K562 (cell line): ENCODE data around the gene LAMP1.

Experiments used
- POLR2A ChIP-seq: fragments of 450-650 bp; conservative IDR thresholded peaks from 2 replicates; pipeline ENCODE4 v1.6.1; 2016
- RAD21 ChIP-seq, 2 experiments: fragments of 250-450 bp in 1 of 2; fragments of 450-650 bp in 1 of 2; sonication (Bioruptor Pico) in 1 of 2; formaldehyde crosslinking in 1 of 2; IDR thresholded peaks in 1 of 2; conservative IDR thresholded peaks in 1 of 2; 2 replicates each; pipeline versions ENCODE4 v1.4.0 to v1.8.0; 2020 to 2022; ENCODE audit warnings: mild to moderate bottlenecking in 2 of 2, moderate library complexity in 1 of 2
- TAF15 ChIP-seq: fragments of 200-400 bp; formaldehyde crosslinking; IDR thresholded peaks from 2 replicates; pipeline ENCODE4 v1.6.1; 2017; ENCODE audit warnings: mild to moderate bottlenecking, low read depth, low read length, moderate library complexity
- TF ChIP-seq, protein P1 (sequence below): sonication (generic); formaldehyde crosslinking; IDR thresholded peaks from 2 replicates; pipeline ENCODE4 v1.8.1; 2023; ENCODE audit warnings: mild to moderate bottlenecking, missing genetic modification reagents

GRCh38 chr13:113283904-113284303, 13.1 kb upstream of the LAMP1 start:
- TF ChIP-seq POLR2A (no peak), TAF15 (no peak), RAD21 (CRISPR knock-in tag; conservative IDR thresholded peaks at IDR 0.05 in 1 of 2, IDR thresholded peaks at IDR 0.05 in 1 of 2) (no peak)
- TF ChIP-seq, protein P1, sequence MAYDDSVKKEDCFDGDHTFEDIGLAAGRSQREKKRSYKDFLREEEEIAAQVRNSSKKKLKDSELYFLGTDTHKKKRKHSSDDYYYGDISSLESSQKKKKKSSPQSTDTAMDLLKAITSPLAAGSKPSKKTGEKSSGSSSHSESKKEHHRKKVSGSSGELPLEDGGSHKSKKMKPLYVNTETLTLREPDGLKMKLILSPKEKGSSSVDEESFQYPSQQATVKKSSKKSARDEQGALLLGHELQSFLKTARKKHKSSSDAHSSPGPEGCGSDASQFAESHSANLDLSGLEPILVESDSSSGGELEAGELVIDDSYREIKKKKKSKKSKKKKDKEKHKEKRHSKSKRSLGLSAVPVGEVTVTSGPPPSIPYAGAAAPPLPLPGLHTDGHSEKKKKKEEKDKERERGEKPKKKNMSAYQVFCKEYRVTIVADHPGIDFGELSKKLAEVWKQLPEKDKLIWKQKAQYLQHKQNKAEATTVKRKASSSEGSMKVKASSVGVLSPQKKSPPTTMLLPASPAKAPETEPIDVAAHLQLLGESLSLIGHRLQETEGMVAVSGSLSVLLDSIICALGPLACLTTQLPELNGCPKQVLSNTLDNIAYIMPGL (CRISPR knock-in tag), result no peak
